ENCODE measurements around the gene NAALADL2. TPM values are rescaled to one million over a fixed set of nuclear protein-coding genes. Genes with fewer than 3 reads are reported as not detected.

Gene NAALADL2
- total and polyA plus RNA-seq, 2 of the 8 experiments (the other 6 are each of a cell fraction or from before 2014, with no cell fraction given): 0.12 to 0.22 TPM

GRCh38 chr3:175246234-175246633, 387.1 kb downstream of the NAALADL2 start:
- Histone ChIP-seq H3K56ac (replicated peaks; ENCODE audit: insufficient read length, low read depth, low read length) (no peak overlapping the region), H3K14ac (ENCODE audit: insufficient read length) (no peak overlapping the region), H4K5ac (ENCODE audit: insufficient read length, low read depth, low read length) (no peak overlapping the region), H3K27me3 (replicated peaks in 1 of 4; ENCODE audit: control insufficient read depth in 3 of 4, extremely low read depth in 1 of 4, insufficient read depth in 3 of 4, low read length in 3 of 4) (no peaks in the 10 kb centered on the region), H3K4me3 (ENCODE audit: extremely low read depth in 1 of 4, insufficient read depth in 2 of 4, low read depth in 3 of 4, low read length in 4 of 4) (no peak overlapping the region), H3K23ac (ENCODE audit: insufficient read length) (no peak overlapping the region), H2BK15ac (ENCODE audit: low read length) (no peak overlapping the region), H4K91ac (replicated peaks; ENCODE audit: insufficient read length, low read length) (no peak overlapping the region), H2BK5ac (ENCODE audit: low read depth, low read length) (no peak overlapping the region), H2BK20ac (ENCODE audit: low read length) (no peak overlapping the region), H3K4me2 (ENCODE audit: insufficient read depth in 1 of 2, low read depth in 2 of 2, low read length in 2 of 2) (no peak overlapping the region), H2BK12ac (ENCODE audit: low read depth, low read length) (no peak overlapping the region), H3K18ac (ENCODE audit: extremely low read depth, low read length) (no peak overlapping the region), H3K4ac (replicated peaks; ENCODE audit: insufficient read length, low read depth, low read length) (no peak overlapping the region), H3K9ac (replicated peaks in 1 of 4; ENCODE audit: extremely low read depth in 1 of 4, low read depth in 3 of 4, low read length in 3 of 4) (no peak overlapping the region), H2AFZ (ENCODE audit: low read length) (no peak overlapping the region), H4K8ac (ENCODE audit: extremely low read depth, insufficient read depth, low read length) (no peak overlapping the region), H2AK5ac (ENCODE audit: low read depth, low read length) (no peak overlapping the region), H4K20me1 (replicated peaks in 1 of 2; ENCODE audit: control insufficient read depth in 1 of 2, insufficient read depth in 2 of 2, low read length in 2 of 2) (no peaks in the 10 kb centered on the region), H3K9me3 (ENCODE audit: insufficient read depth in 2 of 2, low read depth in 1 of 2, low read length in 1 of 2) (no peaks in the 10 kb centered on the region), H2BK120ac (replicated peaks; ENCODE audit: low read depth, low read length) (no peak overlapping the region), H3K79me1 (ENCODE audit: low read depth, low read length) (no peaks in the 10 kb centered on the region), H3K36me3 (ENCODE audit: control insufficient read depth in 2 of 4, insufficient read depth in 4 of 4, low read length in 3 of 4) (no peaks in the 10 kb centered on the region), H3K4me1 (replicated peaks in 1 of 4; ENCODE audit: control insufficient read depth in 3 of 4, insufficient read depth in 4 of 4, low read length in 3 of 4) (no peaks in the 10 kb centered on the region), H3K23me2 (ENCODE audit: low read depth, low read length) (no peaks in the 10 kb centered on the region; the same call in 1 of the 2 replicates), H3K27ac (ENCODE audit: low read depth, low read length) (no peak overlapping the region), H3K79me2 (ENCODE audit: control insufficient read depth in 1 of 2, insufficient read depth in 2 of 2, low read length in 2 of 2) (no peaks in the 10 kb centered on the region)
- TF ChIP-seq GTF2F1 (IDR thresholded peaks at IDR 0.05; ENCODE audit: borderline replicate concordance, low read depth, low read length) (no peak), RNF2 (IDR thresholded peaks at IDR 0.05; ENCODE audit: borderline replicate concordance, low read depth, low read length, missing control alignments, poor library complexity, severe bottlenecking) (no peak), SP2 (IDR thresholded peaks at IDR 0.05; ENCODE audit: low read length) (no peak), BRCA1 (IDR thresholded peaks at IDR 0.05; ENCODE audit: low read depth, low read length) (no peak)
- ChIA-PET POLR2A (ENCODE audit: partially characterized antibody) (no interaction called here), CTCF (ENCODE audit: partially characterized antibody) (interaction anchor here (1.5 kb wide), 1 partner anchor 847 kb away, joined by 3 read pairs; no protein-coding TSS in a partner anchor)
- FAIRE-seq: no peak
- no peak for DNase-seq (ENCODE audit: low read depth in 1 of 2, low spot score in 2 of 2)
- WGBS, 2 experiments (ENCODE audit: extremely low coverage in 1 of 2, insufficient coverage in 1 of 2, insufficient read length in 1 of 2, insufficient replicate concordance in 2 of 2, low coverage in 1 of 2, low lambda C conversion rate in 2 of 2, missing lambda C conversion rate in 1 of 2): 64% methylated on average over 3 of the region's 3 CpGs; no CpG with 5 or more reads in 1 of the 2 experiments
